D721Med (cell line): ENCODE results near the gene ABHD11.
A peak's percentile ranks its signal among the peaks of the same experiment; 100 is the strongest.

Experiments
- DNase-seq: peaks from one replicate; pipeline ENCODE4 v3.0.0; 2011; ENCODE audit warnings: low spot score; ENCODE audit not compliant: insufficient read length
- FAIRE-seq: peaks from 2 replicates; lab custom pipeline; 2011; peaks lifted over from hg19 to GRCh38; lab: Jason Lieb, UNC
- TF ChIP-seq, protein P1 (sequence below): IDR thresholded peaks from 2 replicates; pipeline ENCODE4 v1.5.1; 2012; ENCODE audit warnings: mild to moderate bottlenecking, control low read depth; ENCODE audit not compliant: insufficient read depth; ENCODE audit errors: missing control alignments

Gene ABHD11

DNA sequence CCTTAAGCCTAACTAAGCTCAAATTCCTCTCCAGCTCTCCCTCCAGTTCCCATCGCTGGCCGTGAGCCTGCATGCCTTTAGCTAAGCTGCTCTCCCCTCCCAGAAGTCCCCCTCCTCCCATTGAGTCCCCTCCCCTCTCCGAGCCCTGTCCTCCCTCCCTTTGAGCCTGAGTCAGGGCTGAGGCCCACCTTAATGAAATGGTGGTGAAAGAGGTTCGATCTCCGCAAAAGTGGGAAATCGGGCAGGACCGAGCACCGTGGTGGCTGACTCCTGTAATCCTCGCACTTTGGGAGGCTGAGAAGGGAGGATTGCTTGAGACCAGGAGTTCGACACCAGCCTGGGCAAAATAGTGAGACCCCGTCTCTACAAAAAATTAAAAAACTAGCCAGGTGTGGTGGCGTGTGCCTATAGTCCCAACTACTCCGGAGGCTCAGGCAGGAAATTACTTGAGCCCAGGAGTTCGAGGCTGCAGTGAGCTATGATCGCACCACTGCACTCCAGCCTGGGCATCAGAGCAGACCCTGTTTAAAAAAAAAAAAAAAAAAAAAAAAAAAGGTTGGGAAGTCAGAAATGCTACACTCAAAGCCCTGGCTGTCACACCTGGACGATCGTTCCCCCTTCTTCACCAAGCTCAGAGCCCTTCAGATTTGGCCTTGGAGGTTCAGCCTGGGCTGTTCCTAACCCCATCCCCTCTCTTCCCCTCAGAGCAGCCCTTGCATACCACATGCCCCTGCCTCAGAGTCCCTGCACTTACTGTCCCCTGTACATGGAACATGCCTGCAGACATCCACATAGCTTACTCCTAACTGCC lies 32.5 kb upstream of the ABHD11 start:
- DNase-seq (no peak), FAIRE-seq (no peak)
- TF ChIP-seq, protein P1, sequence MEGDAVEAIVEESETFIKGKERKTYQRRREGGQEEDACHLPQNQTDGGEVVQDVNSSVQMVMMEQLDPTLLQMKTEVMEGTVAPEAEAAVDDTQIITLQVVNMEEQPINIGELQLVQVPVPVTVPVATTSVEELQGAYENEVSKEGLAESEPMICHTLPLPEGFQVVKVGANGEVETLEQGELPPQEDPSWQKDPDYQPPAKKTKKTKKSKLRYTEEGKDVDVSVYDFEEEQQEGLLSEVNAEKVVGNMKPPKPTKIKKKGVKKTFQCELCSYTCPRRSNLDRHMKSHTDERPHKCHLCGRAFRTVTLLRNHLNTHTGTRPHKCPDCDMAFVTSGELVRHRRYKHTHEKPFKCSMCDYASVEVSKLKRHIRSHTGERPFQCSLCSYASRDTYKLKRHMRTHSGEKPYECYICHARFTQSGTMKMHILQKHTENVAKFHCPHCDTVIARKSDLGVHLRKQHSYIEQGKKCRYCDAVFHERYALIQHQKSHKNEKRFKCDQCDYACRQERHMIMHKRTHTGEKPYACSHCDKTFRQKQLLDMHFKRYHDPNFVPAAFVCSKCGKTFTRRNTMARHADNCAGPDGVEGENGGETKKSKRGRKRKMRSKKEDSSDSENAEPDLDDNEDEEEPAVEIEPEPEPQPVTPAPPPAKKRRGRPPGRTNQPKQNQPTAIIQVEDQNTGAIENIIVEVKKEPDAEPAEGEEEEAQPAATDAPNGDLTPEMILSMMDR: no peak

DNA sequence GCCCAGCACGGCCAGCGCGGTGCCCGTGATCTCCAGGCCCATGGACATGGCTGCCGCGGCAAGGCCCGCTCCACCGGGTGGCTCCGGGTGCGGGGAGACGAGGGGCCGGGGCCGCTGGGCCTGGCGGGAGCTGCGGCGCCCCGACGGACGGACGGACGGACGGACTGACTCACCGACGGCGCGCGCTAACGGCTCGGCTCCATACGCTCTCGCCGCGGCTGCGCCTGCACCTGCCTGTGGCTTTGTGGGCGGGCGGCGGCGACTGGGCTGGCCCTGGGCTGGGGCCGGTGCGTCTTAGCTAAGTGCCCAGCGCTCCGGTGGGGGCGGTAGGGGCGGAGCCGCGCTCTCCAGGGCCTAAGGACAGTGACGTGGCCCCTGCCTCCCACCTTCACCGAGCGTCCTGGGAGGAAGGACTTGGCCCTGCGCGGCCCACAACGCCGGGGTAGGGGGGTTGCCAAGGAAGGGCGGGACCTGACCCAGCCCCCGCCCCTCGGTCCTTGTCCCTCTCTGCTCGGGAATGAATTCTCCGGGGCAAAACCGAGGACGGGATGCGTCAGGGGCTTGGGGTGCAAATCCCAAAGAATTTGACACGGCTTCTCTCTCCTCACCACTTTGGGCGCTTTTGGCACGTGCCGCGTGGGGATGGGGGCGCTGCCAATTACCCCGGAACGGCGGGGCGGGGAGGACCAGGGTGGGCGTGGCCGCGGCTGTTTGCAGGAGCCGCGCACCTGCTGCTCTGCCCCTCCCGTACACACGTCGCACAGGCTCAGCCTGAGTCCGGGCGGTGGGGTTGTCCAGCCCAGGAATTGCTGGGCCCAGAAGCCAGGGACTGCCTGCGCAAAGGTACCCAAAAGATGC lies 31.6 kb upstream of the ABHD11 start, which contains the start of gene CLDN3:
Gene CLDN3 (minus strand): TSS at position 269 of the 858 bp plus-strand sequence. CDS start 221 bp downstream, at position 48.
- TF ChIP-seq, protein P1: no peak
- no peak for FAIRE-seq
- DNase-seq: peak; percentile 60

DNA sequence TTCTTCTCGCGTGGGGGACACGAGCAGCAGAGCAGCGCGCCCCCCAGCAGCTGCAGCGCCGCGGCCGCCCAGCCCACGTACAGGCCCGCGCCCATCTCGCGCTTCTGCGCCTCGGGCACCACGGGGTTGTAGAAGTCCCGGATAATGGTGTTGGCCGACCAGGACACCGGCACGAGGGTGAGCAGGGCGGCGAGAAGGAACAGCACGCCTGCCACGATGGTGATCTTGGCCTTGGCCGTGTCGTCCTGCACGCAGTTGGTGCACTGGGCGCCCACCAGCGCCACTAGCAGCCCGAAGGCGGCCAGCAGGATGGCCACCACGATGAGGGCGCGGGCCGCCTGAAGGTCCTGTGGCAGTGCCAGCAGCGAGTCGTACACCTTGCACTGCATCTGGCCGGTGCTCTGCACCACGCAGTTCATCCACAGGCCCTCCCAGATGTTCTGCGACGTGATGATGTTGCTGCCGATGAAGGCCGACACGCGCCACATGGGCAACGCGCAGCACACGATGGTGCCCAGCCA lies 30.9 kb upstream of the ABHD11 start:
- TF ChIP-seq, protein P1: no peak
- no peak for FAIRE-seq
- DNase-seq: no peak

- DNase-seq: no peak
- no peak for FAIRE-seq
Observed at GRCh38 chr7:73768641-73769480, 30.3 kb upstream of the ABHD11 start.

GRCh38 chr7:73766556-73767229 lies 28.1 kb upstream of the ABHD11 start:
- TF ChIP-seq, protein P1: no peak
- DNase-seq (no peak), FAIRE-seq (no peak)

More at GRCh38 chr7:73768641-73769480, 30.3 kb upstream of the ABHD11 start:
- TF ChIP-seq, protein P1: no peak

DNA sequence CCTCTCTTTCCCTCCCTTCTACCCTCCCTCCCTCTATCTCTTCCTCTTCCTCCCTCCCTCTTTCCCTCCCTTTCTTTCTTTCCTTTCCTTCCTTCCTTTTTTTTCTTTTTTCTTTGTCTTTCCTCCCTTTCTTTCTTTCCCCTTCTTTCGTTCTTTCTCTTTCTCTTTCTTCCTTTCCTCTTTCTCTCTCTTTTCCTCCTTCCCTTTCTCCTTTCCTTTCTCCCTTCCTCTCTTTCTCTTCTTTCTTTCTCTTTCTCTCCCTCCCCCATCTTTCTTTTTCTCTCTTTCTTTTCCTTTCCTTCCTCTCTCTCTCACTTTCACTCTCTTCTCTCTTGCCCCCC lies 24.0 kb upstream of the ABHD11 start:
- DNase-seq (no peak), FAIRE-seq (no peak)
- TF ChIP-seq, protein P1: no peak
